Stomach (tissue), 9 donors: ENCODE results near the gene PAN3. TPM values are rescaled to one million over a fixed set of nuclear protein-coding genes. Genes with fewer than 3 reads are reported as not detected.

Experiments used
- DNase-seq, 2 donors: peaks; one replicate each; pipeline versions ENCODE4 v3.0.0 to v3.0.0-alpha.2; 2013 to 2019
- H3K27ac ChIP-seq, 5 donors: fragments of 200-600 bp in 4 of 5; sonication (generic) in 4 of 5; one replicate each; pipeline ENCODE4 v1.5.1; 2013 to 2019; ENCODE audit warnings: mild to moderate bottlenecking in 1 of 5, moderate library complexity in 1 of 5
- H3K27me3 ChIP-seq, 3 donors: fragments of 200-600 bp; sonication (generic); one replicate each; pipeline ENCODE4 v1.5.1; 2017 to 2019; ENCODE audit warnings: mixed run types in 1 of 3
- H3K36me3 ChIP-seq, 4 donors: fragments of 200-600 bp; sonication (generic); 1 replicate in 3 of 4; 2 replicates in 1 of 4; pipeline ENCODE4 v1.5.1; 2016 to 2019
- H3K4me1 ChIP-seq, 4 donors: fragments of 200-600 bp; sonication (generic); one replicate each; pipeline ENCODE4 v1.5.1; 2016 to 2019
- H3K4me3 ChIP-seq, 4 donors: fragments of 200-600 bp; sonication (generic) in 3 of 4; one replicate each; pipeline ENCODE4 v1.5.1; 2016 to 2019; ENCODE audit warnings: mild to moderate bottlenecking in 1 of 4
- H3K9me3 ChIP-seq, 4 donors: fragments of 200-600 bp; sonication (generic); one replicate each; pipeline ENCODE4 v1.5.1; 2016 to 2019
- EP300 ChIP-seq: sonication (generic); formaldehyde crosslinking; IDR thresholded peaks from one replicate; pipeline ENCODE4 v1.6.1; 2017; ENCODE audit warnings: antibody characterized with exemption
- POLR2A ChIP-seq, 4 donors: fragments of 450-650 bp; IDR thresholded peaks; one replicate each; pipeline ENCODE4 v1.6.1; 2016; ENCODE audit warnings: antibody characterized with exemption in 4 of 4, control low read depth in 2 of 4, mild to moderate bottlenecking in 1 of 4, moderate library complexity in 1 of 4
- POLR2AphosphoS5 ChIP-seq, 3 donors: sonication (generic); formaldehyde crosslinking; IDR thresholded peaks; one replicate each; pipeline ENCODE4 v1.6.1; 2016; ENCODE audit warnings: antibody characterized with exemption in 3 of 3
- WGBS, 5 donors: extraction: QIAGEN DNeasy Blood & Tissue Kit in 3 of 5; methylation state at CpG; one replicate each; pipeline versions ENCODE4 v1.1.5 to v1.1.7; 2013 to 2018; 5-methylcytosine and 5-hydroxymethylcytosine counted together
- intact Hi-C: fragments of 100-400 bp; cut with DNase I; formaldehyde crosslinking; loops from one replicate; pipeline ENCODE4 v1.15.1; 2023; ENCODE audit warnings: low total_unique reads
- polyA plus RNA-seq, 3 donors: library from polyadenylated mRNA; stranded (reverse); fragments of 200-250 nt; gene quantifications; one replicate each; pipeline ENCODE4 v1.2.3, GENCODE V29; 2013
- total RNA-seq, 5 donors: library from RNA; depleted of rRNA; stranded (reverse); fragments of >200 nt; gene quantifications; one replicate each; pipeline versions ENCODE4 v1.1.0 to v1.2.3, GENCODE V29; 2014 to 2016
- TF ChIP-seq, protein P1 (sequence below), 7 experiments: fragments of 450-650 bp in 4 of 7; fragments of 200-600 bp in 3 of 7; sonication (generic) in 3 of 7; IDR thresholded peaks; one replicate each; pipeline ENCODE4 v1.5.1; 2016 to 2019; ENCODE audit warnings: antibody characterized with exemption in 7 of 7, control low read depth in 2 of 7, mild to moderate bottlenecking in 1 of 7
- donor health status: healthy with polysubstance abuse.
- donor health status: Bipolar disorder and iron deficiency.
- donor health status: healthy.

The PAN3 gene
- total and polyA plus RNA-seq, 8 donors = 3.9 to 68.1 (median 26.0) TPM

DNA sequence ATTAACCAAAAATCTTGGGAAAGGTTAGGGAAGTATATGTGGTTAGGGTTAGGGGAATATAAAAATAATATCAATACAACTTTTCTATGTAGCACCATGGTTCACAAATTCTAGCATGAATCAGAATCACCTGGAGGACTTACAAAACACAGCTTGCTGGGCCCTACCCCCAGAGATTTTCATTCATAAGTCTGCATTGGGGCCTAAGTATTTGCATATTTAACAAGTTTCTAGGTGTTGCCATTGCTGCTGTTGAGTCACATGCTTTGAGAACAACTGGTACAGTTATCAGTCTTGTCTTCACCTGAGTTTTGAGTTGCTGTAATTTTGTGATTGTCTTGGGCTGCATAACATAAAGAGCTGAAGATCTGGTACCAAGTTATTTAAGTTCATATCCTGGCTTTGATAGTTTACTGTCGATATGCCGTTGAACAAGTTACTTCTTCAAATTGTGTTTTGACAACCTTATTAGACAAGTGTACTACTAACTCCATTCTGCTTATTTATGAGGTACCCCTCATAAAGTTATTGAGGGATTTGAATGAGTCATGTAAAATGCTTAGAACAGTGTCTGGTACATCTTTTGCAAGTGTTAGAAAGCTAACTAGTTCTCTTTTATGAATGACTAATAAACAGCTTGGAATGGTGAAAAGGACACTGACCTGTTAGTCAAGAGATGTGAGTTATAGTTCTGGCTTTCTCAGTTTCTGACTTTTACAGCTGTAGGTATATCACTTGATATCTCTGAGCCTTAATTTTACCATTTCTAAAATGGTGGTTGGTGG lies 132.9 kb downstream of the PAN3 start:
- peaks cover 4 to 84% (median 70%) of the 10 kb centered on the region in 4 donors for H3K36me3 ChIP-seq
- TF ChIP-seq EP300 (no peak), POLR2A (IDR thresholded peaks at IDR 0.05) (no peak), POLR2AphosphoS5 (IDR thresholded peaks at IDR 0.05) (no peak)
- TF ChIP-seq, protein P1, sequence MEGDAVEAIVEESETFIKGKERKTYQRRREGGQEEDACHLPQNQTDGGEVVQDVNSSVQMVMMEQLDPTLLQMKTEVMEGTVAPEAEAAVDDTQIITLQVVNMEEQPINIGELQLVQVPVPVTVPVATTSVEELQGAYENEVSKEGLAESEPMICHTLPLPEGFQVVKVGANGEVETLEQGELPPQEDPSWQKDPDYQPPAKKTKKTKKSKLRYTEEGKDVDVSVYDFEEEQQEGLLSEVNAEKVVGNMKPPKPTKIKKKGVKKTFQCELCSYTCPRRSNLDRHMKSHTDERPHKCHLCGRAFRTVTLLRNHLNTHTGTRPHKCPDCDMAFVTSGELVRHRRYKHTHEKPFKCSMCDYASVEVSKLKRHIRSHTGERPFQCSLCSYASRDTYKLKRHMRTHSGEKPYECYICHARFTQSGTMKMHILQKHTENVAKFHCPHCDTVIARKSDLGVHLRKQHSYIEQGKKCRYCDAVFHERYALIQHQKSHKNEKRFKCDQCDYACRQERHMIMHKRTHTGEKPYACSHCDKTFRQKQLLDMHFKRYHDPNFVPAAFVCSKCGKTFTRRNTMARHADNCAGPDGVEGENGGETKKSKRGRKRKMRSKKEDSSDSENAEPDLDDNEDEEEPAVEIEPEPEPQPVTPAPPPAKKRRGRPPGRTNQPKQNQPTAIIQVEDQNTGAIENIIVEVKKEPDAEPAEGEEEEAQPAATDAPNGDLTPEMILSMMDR (IDR thresholded peaks at IDR 0.05) = no peak
- no peak overlapping the region for H3K27ac ChIP-seq
- no peaks in the 10 kb centered on the region for H3K4me1 ChIP-seq
- no peaks in the 10 kb centered on the region for H3K27me3 ChIP-seq
- intact Hi-C loops = no loop called here
- no peaks in the 10 kb centered on the region for H3K9me3 ChIP-seq
- 94 to 98% (median 95%) methylated on average over 2 of the region's 2 CpGs for WGBS, 5 donors
- no peak overlapping the region for H3K4me3 ChIP-seq
- DNase-seq = no peak

DNA sequence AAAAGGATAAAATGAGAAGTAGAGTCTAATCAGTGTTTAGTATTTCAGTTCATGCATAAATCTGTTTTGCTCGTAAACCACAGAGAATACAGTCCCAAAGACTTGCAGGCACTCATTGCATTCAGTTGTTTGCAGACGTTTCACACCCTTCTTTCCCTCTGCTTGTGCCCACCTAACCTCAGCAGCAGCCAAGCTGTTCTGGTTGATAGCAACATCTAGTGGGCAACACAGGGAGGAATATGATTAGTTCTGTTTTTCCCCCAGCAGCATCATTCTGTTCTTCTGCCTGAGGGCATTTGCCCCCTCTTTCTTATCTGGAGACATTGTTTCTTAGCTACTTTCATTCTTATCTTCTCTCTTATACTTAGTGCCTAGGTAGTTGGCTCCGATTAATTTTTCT lies 135.6 kb downstream of the PAN3 start:
- H3K27ac ChIP-seq = no peak overlapping the region
- TF ChIP-seq POLR2AphosphoS5 (IDR thresholded peaks at IDR 0.05) = no peak
- TF ChIP-seq, protein P1 (IDR thresholded peaks at IDR 0.05) = no peak
- H3K27me3 ChIP-seq = no peaks in the 10 kb centered on the region
- 74 to 81% (median 76%) methylated on average over 3 of the region's 3 CpGs for WGBS, 5 donors
- peaks cover 0 to 75% (median 68%) of the 10 kb centered on the region in 4 donors for H3K36me3 ChIP-seq
- H3K4me3 ChIP-seq = no peak overlapping the region
- H3K9me3 ChIP-seq = no peaks in the 10 kb centered on the region
- no peaks in the 10 kb centered on the region for H3K4me1 ChIP-seq
- intact Hi-C loops = no loop called here
- DNase-seq = no peak

DNA sequence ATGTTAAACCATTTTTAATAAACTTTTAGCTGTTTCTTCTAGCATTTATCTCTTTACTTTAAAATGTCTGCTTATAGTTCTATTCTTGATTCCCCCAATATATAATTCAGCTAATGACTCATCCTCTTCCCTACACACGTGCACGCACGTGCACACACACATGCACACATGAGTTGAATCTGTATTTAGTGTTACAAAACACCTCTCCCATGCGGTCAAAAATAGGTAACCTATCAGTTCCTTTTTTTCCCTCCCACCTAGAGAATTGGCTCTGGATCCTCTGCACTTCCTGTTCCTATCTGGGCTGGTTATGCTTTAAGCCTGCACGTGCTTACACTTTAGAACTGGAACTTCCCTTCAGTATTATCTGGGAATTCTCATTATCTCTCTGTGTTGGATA lies 144.1 kb downstream of the PAN3 start:
- intact Hi-C loops = no loop called here
- no peak overlapping the region for H3K4me3 ChIP-seq
- H3K27me3 ChIP-seq = no peaks in the 10 kb centered on the region
- TF ChIP-seq EP300 = no peak
- TF ChIP-seq, protein P1 (IDR thresholded peaks at IDR 0.05) = no peak
- no peak for TF ChIP-seq POLR2A (IDR thresholded peaks at IDR 0.05)
- TF ChIP-seq POLR2AphosphoS5 (IDR thresholded peaks at IDR 0.05) = no peak
- no peaks in the 10 kb centered on the region for H3K4me1 ChIP-seq
- DNase-seq = no peak
- H3K9me3 ChIP-seq = no peaks in the 10 kb centered on the region
- WGBS, 5 donors = 72 to 83% (median 77%) methylated on average over 5 of the region's 5 CpGs
- peaks cover 24 to 87% (median 80%) of the 10 kb centered on the region in 4 donors for H3K36me3 ChIP-seq
- no peak overlapping the region for H3K27ac ChIP-seq

DNA sequence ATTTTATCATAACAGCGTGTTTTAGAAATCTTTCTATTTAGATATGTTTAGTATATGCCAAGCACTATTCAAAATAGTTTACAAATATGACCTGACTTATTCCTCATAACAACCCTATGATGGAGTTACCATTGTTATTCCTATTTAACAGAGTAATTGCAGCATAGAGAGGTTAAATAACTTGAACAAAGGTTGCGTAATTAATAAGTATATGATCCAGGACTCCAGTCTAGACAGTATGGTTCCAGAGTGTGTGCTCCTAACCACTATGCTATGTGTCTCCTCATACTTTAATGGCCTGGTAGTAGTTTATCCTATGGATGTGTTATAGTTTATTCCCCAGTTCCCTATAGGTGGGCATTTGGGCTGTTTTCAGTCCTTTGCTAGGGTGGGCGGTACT lies 145.3 kb downstream of the PAN3 start:
- no peak overlapping the region for H3K27ac ChIP-seq
- 96 to 99% (median 97%) methylated on average over 3 of the region's 3 CpGs for WGBS, 5 donors
- intact Hi-C loops = no loop called here
- H3K4me3 ChIP-seq = no peak overlapping the region
- TF ChIP-seq, protein P1 (IDR thresholded peaks at IDR 0.05) = no peak
- TF ChIP-seq EP300 (no peak), POLR2A (IDR thresholded peaks at IDR 0.05) (no peak), POLR2AphosphoS5 (IDR thresholded peaks at IDR 0.05) (no peak)
- no peaks in the 10 kb centered on the region for H3K27me3 ChIP-seq
- no peaks in the 10 kb centered on the region for H3K4me1 ChIP-seq
- peaks cover 24 to 87% (median 84%) of the 10 kb centered on the region in 4 donors for H3K36me3 ChIP-seq
- no peaks in the 10 kb centered on the region for H3K9me3 ChIP-seq
- DNase-seq = no peak
